HFF-Myc (cell line): Measurements from ENCODE around the gene ULK4.

Experiments
- DNase-seq: peaks from one replicate; pipeline ENCODE4 v3.0.0-alpha.2; 2011; ENCODE audit warnings: low read depth; ENCODE audit errors: extremely low read depth
- H3K4me3 ChIP-seq: replicated peaks from 2 replicates; pipeline ENCODE4 v1.5.1; 2011; ENCODE audit warnings: low read depth, mild to moderate bottlenecking, control low read depth, low read length
- TF ChIP-seq, protein P1 (sequence below): IDR thresholded peaks from 2 replicates; pipeline ENCODE4 v1.5.1; 2012; ENCODE audit warnings: mild to moderate bottlenecking, low read depth, low read length, control low read depth; ENCODE audit errors: missing control alignments

ULK4 gene

DNA sequence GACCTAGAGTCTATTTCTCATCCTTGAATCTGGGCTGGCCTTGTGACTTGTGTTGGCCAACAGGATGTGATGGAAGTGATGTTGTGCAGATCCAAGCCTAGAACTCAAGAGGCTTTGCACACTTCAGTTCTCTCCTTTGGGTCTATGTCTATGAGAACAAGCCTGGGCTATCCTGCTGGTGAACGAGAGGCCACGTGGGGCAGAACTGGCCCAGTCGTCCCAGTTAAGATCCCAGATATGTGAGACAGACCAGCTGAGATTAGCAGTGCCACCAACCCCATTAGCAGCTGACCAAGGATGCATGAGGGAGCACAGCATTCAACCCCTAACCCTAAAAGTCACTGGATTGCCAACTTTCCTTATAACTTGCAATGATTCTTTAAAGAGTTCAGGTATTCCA lies 662.9 kb downstream of the ULK4 start:
- TF ChIP-seq, protein P1, sequence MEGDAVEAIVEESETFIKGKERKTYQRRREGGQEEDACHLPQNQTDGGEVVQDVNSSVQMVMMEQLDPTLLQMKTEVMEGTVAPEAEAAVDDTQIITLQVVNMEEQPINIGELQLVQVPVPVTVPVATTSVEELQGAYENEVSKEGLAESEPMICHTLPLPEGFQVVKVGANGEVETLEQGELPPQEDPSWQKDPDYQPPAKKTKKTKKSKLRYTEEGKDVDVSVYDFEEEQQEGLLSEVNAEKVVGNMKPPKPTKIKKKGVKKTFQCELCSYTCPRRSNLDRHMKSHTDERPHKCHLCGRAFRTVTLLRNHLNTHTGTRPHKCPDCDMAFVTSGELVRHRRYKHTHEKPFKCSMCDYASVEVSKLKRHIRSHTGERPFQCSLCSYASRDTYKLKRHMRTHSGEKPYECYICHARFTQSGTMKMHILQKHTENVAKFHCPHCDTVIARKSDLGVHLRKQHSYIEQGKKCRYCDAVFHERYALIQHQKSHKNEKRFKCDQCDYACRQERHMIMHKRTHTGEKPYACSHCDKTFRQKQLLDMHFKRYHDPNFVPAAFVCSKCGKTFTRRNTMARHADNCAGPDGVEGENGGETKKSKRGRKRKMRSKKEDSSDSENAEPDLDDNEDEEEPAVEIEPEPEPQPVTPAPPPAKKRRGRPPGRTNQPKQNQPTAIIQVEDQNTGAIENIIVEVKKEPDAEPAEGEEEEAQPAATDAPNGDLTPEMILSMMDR: no peak
- DNase-seq: no peak
- H3K4me3 ChIP-seq: no peak overlapping the region

GRCh38 chr3:41297750-41298149 lies 664.2 kb downstream of the ULK4 start:
- DNase-seq: no peak
- TF ChIP-seq, protein P1: no peak
- no peak overlapping the region for H3K4me3 ChIP-seq

- TF ChIP-seq, protein P1: no peak
- H3K4me3 ChIP-seq: no peak overlapping the region
- no peak for DNase-seq
Observed at GRCh38 chr3:41296556-41296955, 665.3 kb downstream of the ULK4 start.

- DNase-seq: no peak
- TF ChIP-seq, protein P1: no peak
Observed at GRCh38 chr3:41295740-41296139, 666.2 kb downstream of the ULK4 start.

DNA sequence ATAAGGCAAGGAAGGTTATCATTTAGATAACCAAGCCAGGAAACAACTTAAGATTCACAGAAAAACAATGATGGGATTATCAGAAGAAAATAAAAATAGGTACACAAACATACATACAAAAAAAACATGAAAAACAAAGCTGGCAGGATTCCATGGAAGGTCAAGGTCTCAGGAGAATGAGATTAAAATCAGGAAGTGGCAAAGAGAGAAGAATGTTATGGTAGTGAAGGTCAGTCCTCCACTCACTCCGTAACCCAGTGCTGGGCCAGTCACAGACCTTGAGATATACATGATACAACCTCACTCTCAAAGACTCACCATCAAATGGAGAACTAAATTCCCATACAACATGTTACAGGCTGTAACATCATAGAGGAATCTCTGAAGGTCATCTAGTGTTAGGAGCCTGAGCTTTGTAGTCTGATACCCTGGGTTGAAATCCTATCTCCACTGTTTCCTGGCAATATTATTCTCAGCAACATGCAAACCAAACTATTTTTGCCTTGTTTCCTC lies 668.7 kb downstream of the ULK4 start:
- TF ChIP-seq, protein P1: no peak
- no peak overlapping the region for H3K4me3 ChIP-seq
- DNase-seq: no peak

More at GRCh38 chr3:41295740-41296139, 666.2 kb downstream of the ULK4 start:
- no peak overlapping the region for H3K4me3 ChIP-seq

GRCh38 chr3:41290736-41291135 lies 671.2 kb downstream of the ULK4 start:
- no peak for DNase-seq
- H3K4me3 ChIP-seq: no peak overlapping the region
- TF ChIP-seq, protein P1: no peak

DNA sequence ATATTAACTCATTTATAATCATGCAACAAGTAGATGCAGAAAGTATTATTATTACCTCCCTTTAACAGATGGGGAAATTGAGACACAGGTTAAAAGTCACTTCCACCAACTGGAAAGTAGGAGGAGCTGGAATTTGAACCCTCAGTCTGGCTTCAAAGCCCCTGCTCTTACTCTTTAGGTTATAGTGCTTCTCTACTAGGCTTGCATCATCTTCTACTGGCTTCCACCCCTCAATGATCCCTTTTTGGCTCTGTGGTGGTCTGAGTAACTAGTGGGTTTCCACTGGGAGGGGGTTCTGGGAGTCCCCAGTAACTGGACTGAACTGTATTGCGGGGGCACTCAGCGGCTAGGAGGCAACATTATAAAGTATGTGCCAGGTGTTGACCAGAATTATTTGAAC lies 671.6 kb downstream of the ULK4 start:
- H3K4me3 ChIP-seq: no peak overlapping the region
- DNase-seq: no peak
- TF ChIP-seq, protein P1: no peak
